ENCODE data around the gene GSTT4.
"Not testable (repeated sequence)": the region's sequence is repeated elsewhere in the genome, so short reads cannot be mapped to it uniquely, and the experiment has no call there.

GSTT4 gene

DNA sequence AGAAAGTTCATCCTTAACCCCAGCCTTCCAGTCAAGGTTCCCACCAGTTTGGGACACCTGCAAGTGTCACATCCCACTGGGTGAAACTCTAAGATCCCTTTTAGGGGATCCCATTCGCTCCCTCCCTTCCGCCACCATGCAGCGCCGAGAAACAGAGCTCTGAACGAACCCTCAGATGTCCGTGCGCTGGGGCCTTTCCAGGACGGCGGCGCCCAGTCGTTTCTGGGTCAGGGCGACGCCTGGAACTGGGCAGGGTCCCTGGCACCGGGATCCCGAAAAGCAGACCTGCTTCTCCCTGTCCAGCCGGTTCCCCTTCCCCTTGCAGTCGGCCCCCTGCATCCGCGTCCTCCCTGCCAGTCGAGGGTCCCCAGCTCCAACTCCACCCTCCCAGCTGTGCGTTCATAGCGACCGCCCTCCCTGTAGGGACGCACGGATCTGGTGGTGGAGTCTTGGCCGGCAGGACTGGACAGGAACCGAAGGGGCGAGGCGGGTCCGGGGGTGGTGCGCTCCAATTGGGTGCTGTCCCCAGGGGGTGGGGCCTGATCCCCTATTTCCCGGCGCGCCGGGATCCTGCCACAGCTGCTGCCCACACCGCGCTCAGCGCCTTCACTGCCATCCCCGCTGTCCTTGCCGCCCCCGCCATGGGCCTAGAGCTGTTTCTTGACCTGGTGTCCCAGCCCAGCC is 25.6 kb downstream of the GSTT4 start, which contains the start of gene GSTT2:
Gene GSTT2, plus strand, starts transcription at position 578 of the 684 bp plus-strand sequence.
- H2BK120ac ChIP-seq (ENCODE audit: low read depth, low read length); H3K4me3 ChIP-seq (ENCODE audit: insufficient read depth in 1 of 2, low read depth in 1 of 2, low read length in 2 of 2); H4K8ac ChIP-seq (ENCODE audit: low read length); H2BK12ac ChIP-seq (ENCODE audit: low read length in 2 of 2); H3K23ac ChIP-seq (ENCODE audit: low read length in 2 of 2); H3K27ac ChIP-seq (ENCODE audit: low read length, poor library complexity, severe bottlenecking); H3K27me3 ChIP-seq (ENCODE audit: control insufficient read depth in 1 of 2, insufficient read depth in 1 of 2, low read length in 2 of 2); H2AK5ac ChIP-seq (ENCODE audit: low read length, severe bottlenecking); H3K9me3 ChIP-seq (ENCODE audit: control insufficient read depth, low read length); H3K4me2 ChIP-seq (ENCODE audit: low read length, poor library complexity, severe bottlenecking); DNase-seq; H3K36me3 ChIP-seq (ENCODE audit: control insufficient read depth in 1 of 2, insufficient read depth in 2 of 2, low read depth in 1 of 2, low read length in 2 of 2); H3K79me1 ChIP-seq (replicated peaks; ENCODE audit: low read length, poor library complexity, severe bottlenecking); H4K91ac ChIP-seq (ENCODE audit: low read length); H2BK15ac ChIP-seq (ENCODE audit: low read depth, poor library complexity, severe bottlenecking); H3K4me1 ChIP-seq (ENCODE audit: control insufficient read depth, insufficient read depth, low read depth, low read length); H3K14ac ChIP-seq (ENCODE audit: low read length in 2 of 2); H3K9ac ChIP-seq (ENCODE audit: low read length); H3K4ac ChIP-seq (ENCODE audit: low read depth in 1 of 2, low read length in 2 of 2); H2AFZ ChIP-seq (ENCODE audit: low read depth, low read length); H3K18ac ChIP-seq (ENCODE audit: low read depth in 1 of 2, low read length in 2 of 2); H2BK5ac ChIP-seq (ENCODE audit: low read depth, low read length, poor library complexity, severe bottlenecking): not testable (repeated sequence)
- WGBS, result no CpG with 5 or more reads among the region's 41 CpGs

- H3K18ac ChIP-seq (ENCODE audit: low read depth in 1 of 2, low read length in 2 of 2); H2BK120ac ChIP-seq (ENCODE audit: low read depth, low read length); H3K9ac ChIP-seq (ENCODE audit: low read length); H3K27me3 ChIP-seq (ENCODE audit: control insufficient read depth in 1 of 2, insufficient read depth in 1 of 2, low read length in 2 of 2); H2BK15ac ChIP-seq (ENCODE audit: low read depth, poor library complexity, severe bottlenecking); H3K9me3 ChIP-seq (ENCODE audit: control insufficient read depth, low read length); H2BK12ac ChIP-seq (ENCODE audit: low read length in 2 of 2); H2AFZ ChIP-seq (ENCODE audit: low read depth, low read length); H3K36me3 ChIP-seq (ENCODE audit: control insufficient read depth in 1 of 2, insufficient read depth in 2 of 2, low read depth in 1 of 2, low read length in 2 of 2); DNase-seq; H3K23ac ChIP-seq (ENCODE audit: low read length in 2 of 2); H4K91ac ChIP-seq (ENCODE audit: low read length); H3K27ac ChIP-seq (ENCODE audit: low read length, poor library complexity, severe bottlenecking); H2AK5ac ChIP-seq (ENCODE audit: low read length, severe bottlenecking); H3K4ac ChIP-seq (ENCODE audit: low read depth in 1 of 2, low read length in 2 of 2); H3K4me1 ChIP-seq (ENCODE audit: control insufficient read depth, insufficient read depth, low read depth, low read length); H3K4me3 ChIP-seq (ENCODE audit: insufficient read depth in 1 of 2, low read depth in 1 of 2, low read length in 2 of 2); H4K8ac ChIP-seq (ENCODE audit: low read length); H3K79me1 ChIP-seq (replicated peaks; ENCODE audit: low read length, poor library complexity, severe bottlenecking); H3K14ac ChIP-seq (ENCODE audit: low read length in 2 of 2); H3K4me2 ChIP-seq (ENCODE audit: low read length, poor library complexity, severe bottlenecking); H2BK5ac ChIP-seq (ENCODE audit: low read depth, low read length, poor library complexity, severe bottlenecking): not testable (repeated sequence)
- no CpG with 5 or more reads among the region's 12 CpGs for WGBS
Observed at GRCh38 chr22:23977304-23977703, 27.9 kb downstream of the GSTT4 start.

GRCh38 chr22:23974836-23975352 is 30.4 kb downstream of the GSTT4 start:
- H3K4me2 ChIP-seq (ENCODE audit: low read length, poor library complexity, severe bottlenecking); H3K27me3 ChIP-seq (ENCODE audit: control insufficient read depth in 1 of 2, insufficient read depth in 1 of 2, low read length in 2 of 2); H3K9me3 ChIP-seq (ENCODE audit: control insufficient read depth, low read length); H3K79me1 ChIP-seq (replicated peaks; ENCODE audit: low read length, poor library complexity, severe bottlenecking); DNase-seq; H3K4me1 ChIP-seq (ENCODE audit: control insufficient read depth, insufficient read depth, low read depth, low read length); H3K4me3 ChIP-seq (ENCODE audit: insufficient read depth in 1 of 2, low read depth in 1 of 2, low read length in 2 of 2); H4K8ac ChIP-seq (ENCODE audit: low read length); H2BK5ac ChIP-seq (ENCODE audit: low read depth, low read length, poor library complexity, severe bottlenecking); H2BK15ac ChIP-seq (ENCODE audit: low read depth, poor library complexity, severe bottlenecking); H2AFZ ChIP-seq (ENCODE audit: low read depth, low read length); H2BK12ac ChIP-seq (ENCODE audit: low read length in 2 of 2); H3K4ac ChIP-seq (ENCODE audit: low read depth in 1 of 2, low read length in 2 of 2); H4K91ac ChIP-seq (ENCODE audit: low read length); H2AK5ac ChIP-seq (ENCODE audit: low read length, severe bottlenecking); H3K18ac ChIP-seq (ENCODE audit: low read depth in 1 of 2, low read length in 2 of 2); H3K27ac ChIP-seq (ENCODE audit: low read length, poor library complexity, severe bottlenecking); H2BK120ac ChIP-seq (ENCODE audit: low read depth, low read length); H3K14ac ChIP-seq (ENCODE audit: low read length in 2 of 2); H3K9ac ChIP-seq (ENCODE audit: low read length); H3K23ac ChIP-seq (ENCODE audit: low read length in 2 of 2): not testable (repeated sequence)
- H3K36me3 ChIP-seq (ENCODE audit: control insufficient read depth in 1 of 2, insufficient read depth in 2 of 2, low read depth in 1 of 2, low read length in 2 of 2), result peaks cover 19 to 22% of the 10 kb centered on the region in 2 experiments
- no CpG with 5 or more reads among the region's 27 CpGs for WGBS

- not testable (repeated sequence) for H3K4me2 ChIP-seq (ENCODE audit: low read length, poor library complexity, severe bottlenecking); H3K79me1 ChIP-seq (replicated peaks; ENCODE audit: low read length, poor library complexity, severe bottlenecking)
- no CpG with 5 or more reads among the region's 29 CpGs for WGBS
Observed at GRCh38 chr22:23974345-23974744, 30.9 kb downstream of the GSTT4 start, which contains the start of gene DDT. DDT (minus strand) TSS chr22:23974441; CDS start chr22:23974414, 27 bp downstream.

More at GRCh38 chr22:23974345-23974744, 30.9 kb downstream of the GSTT4 start, which contains the start of gene DDT:
- H4K91ac ChIP-seq (ENCODE audit: low read length); H3K9ac ChIP-seq (ENCODE audit: low read length); H2BK5ac ChIP-seq (ENCODE audit: low read depth, low read length, poor library complexity, severe bottlenecking); H3K27me3 ChIP-seq (ENCODE audit: control insufficient read depth in 1 of 2, insufficient read depth in 1 of 2, low read length in 2 of 2); H2BK15ac ChIP-seq (ENCODE audit: low read depth, poor library complexity, severe bottlenecking); H2BK120ac ChIP-seq (ENCODE audit: low read depth, low read length); H2AFZ ChIP-seq (ENCODE audit: low read depth, low read length); H2BK12ac ChIP-seq (ENCODE audit: low read length in 2 of 2); H3K4me1 ChIP-seq (ENCODE audit: control insufficient read depth, insufficient read depth, low read depth, low read length); H3K4me3 ChIP-seq (ENCODE audit: insufficient read depth in 1 of 2, low read depth in 1 of 2, low read length in 2 of 2); H3K18ac ChIP-seq (ENCODE audit: low read depth in 1 of 2, low read length in 2 of 2); DNase-seq; H3K27ac ChIP-seq (ENCODE audit: low read length, poor library complexity, severe bottlenecking); H3K14ac ChIP-seq (ENCODE audit: low read length in 2 of 2); H3K23ac ChIP-seq (ENCODE audit: low read length in 2 of 2); H2AK5ac ChIP-seq (ENCODE audit: low read length, severe bottlenecking); H3K9me3 ChIP-seq (ENCODE audit: control insufficient read depth, low read length); H3K4ac ChIP-seq (ENCODE audit: low read depth in 1 of 2, low read length in 2 of 2); H4K8ac ChIP-seq (ENCODE audit: low read length): not testable (repeated sequence)
- H3K36me3 ChIP-seq (ENCODE audit: control insufficient read depth in 1 of 2, insufficient read depth in 2 of 2, low read depth in 1 of 2, low read length in 2 of 2), result peaks cover 25 to 27% of the 10 kb centered on the region in 2 experiments
